Duodenal mucosa (tissue), 2 donors: ENCODE data around the gene ACTR8.

ENCODE experiments used
- H3K27ac ChIP-seq: one replicate; pipeline ENCODE4 v1.7.0; 2013; ENCODE audit warnings: low read depth, low read length
- H3K27me3 ChIP-seq, 2 donors: one replicate each; pipeline ENCODE4 v1.7.0; 2013; ENCODE audit warnings: low read length in 2 of 2, control low read depth in 1 of 2; ENCODE audit not compliant: insufficient read depth in 2 of 2, control insufficient read depth in 1 of 2
- H3K36me3 ChIP-seq, 2 donors: one replicate each; pipeline ENCODE4 v1.7.0; 2013; ENCODE audit warnings: low read length in 2 of 2, control low read depth in 1 of 2; ENCODE audit not compliant: insufficient read depth in 2 of 2, control insufficient read depth in 1 of 2
- H3K4me1 ChIP-seq, 2 donors: one replicate each; pipeline ENCODE4 v1.7.0; 2013; ENCODE audit warnings: low read length in 2 of 2, control low read depth in 1 of 2; ENCODE audit not compliant: insufficient read depth in 2 of 2, control insufficient read depth in 1 of 2
- H3K4me3 ChIP-seq, 2 donors: one replicate each; pipeline ENCODE4 v1.7.0; 2013; ENCODE audit warnings: low read length in 2 of 2, low read depth in 1 of 2
- H3K9ac ChIP-seq, 2 donors: one replicate each; pipeline ENCODE4 v1.7.0; 2013; ENCODE audit warnings: low read length in 2 of 2, low read depth in 1 of 2
- H3K9me3 ChIP-seq, 2 donors: one replicate each; pipeline ENCODE4 v1.7.0; 2013; ENCODE audit warnings: low read length in 2 of 2, control low read depth in 1 of 2; ENCODE audit not compliant: control insufficient read depth in 1 of 2

Gene ACTR8

GRCh38 chr3:53891497-53892285 is 9.7 kb upstream of the ACTR8 start, which contains the start of gene SELENOK:
TSS of gene SELENOK (minus strand) at chr3:53891859.
- Histone ChIP-seq H3K4me3 (peak within 1 kb of the TSS; percentile 86 to 88), H3K27ac (peak within 1 kb of the TSS; percentile 97), H3K9me3 (no peaks in the 10 kb centered on the region), H3K27me3 (no peaks in the 10 kb centered on the region), H3K36me3 (peaks cover 0 to 10% of the 10 kb centered on the region in 2 donors), H3K4me1 (peaks cover 5 to 23% of the 10 kb centered on the region in 2 donors), H3K9ac (peak within 1 kb of the TSS; percentile 97 to 99)

GRCh38 chr3:53890726-53891475 is 8.9 kb upstream of the ACTR8 start:
- Histone ChIP-seq H3K9me3 (no peaks in the 10 kb centered on the region), H3K4me1 (peaks cover 5 to 23% of the 10 kb centered on the region in 2 donors), H3K9ac (peak overlapping the region; percentile 97 to 99), H3K27me3 (no peaks in the 10 kb centered on the region), H3K27ac (peak overlapping the region; percentile 97), H3K36me3 (peaks cover 0 to 10% of the 10 kb centered on the region in 2 donors), H3K4me3 (peak overlapping the region; percentile 86 to 88)

DNA sequence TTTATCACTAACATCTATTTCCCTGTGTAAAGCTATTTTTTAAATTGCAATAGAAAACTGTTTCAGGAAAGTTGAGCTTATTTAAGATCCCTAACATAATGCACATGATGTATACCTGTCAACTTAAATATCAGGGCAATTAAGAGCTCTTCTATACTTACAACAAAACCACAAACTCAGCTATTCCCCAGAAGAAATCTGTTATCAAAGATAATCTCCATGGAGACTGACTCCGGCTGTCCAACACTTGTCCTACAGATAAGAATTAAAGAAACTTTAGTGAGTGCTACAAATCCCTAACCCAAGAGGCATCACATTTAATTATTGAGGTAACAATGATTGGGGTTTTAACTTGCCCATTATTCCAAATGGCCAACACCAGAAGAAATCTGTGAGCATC is 6.3 kb upstream of the ACTR8 start:
- Histone ChIP-seq H3K9ac (no peak overlapping the region), H3K27ac (no peak overlapping the region), H3K4me1 (peaks cover 5 to 23% of the 10 kb centered on the region in 2 donors), H3K36me3 (peaks cover 8 to 28% of the 10 kb centered on the region in 2 donors), H3K27me3 (no peaks in the 10 kb centered on the region), H3K4me3 (no peak overlapping the region), H3K9me3 (no peaks in the 10 kb centered on the region)

GRCh38 chr3:53887446-53887845 is 5.5 kb upstream of the ACTR8 start:
- Histone ChIP-seq H3K27ac (no peak overlapping the region), H3K9ac (no peak overlapping the region), H3K4me3 (no peak overlapping the region), H3K9me3 (no peaks in the 10 kb centered on the region), H3K4me1 (peaks cover 5 to 22% of the 10 kb centered on the region in 2 donors), H3K36me3 (peaks cover 8 to 30% of the 10 kb centered on the region in 2 donors), H3K27me3 (no peaks in the 10 kb centered on the region)

DNA sequence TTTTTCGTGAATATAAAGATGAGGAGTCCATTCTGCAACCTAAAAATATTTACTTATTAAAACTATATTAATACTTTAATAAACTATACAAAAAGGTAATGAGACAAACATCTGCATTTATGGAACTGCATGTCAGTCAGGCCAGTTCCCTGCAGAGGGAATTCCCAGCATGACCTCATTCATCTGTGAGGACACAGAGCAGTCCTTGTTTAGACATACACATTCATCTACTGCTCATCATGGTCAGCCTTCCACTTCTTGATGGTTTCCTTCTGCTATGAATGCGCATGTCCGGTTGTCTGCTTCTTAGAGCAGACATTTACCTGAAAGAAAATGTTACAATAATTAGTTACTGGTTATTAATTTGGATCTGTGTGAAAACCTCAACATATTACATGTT is 3.3 kb upstream of the ACTR8 start:
- H3K9me3 ChIP-seq = no peaks in the 10 kb centered on the region
- H3K36me3 ChIP-seq = peaks cover 8 to 30% of the 10 kb centered on the region in 2 donors
- H3K27ac ChIP-seq = no peak overlapping the region
- H3K4me1 ChIP-seq = peaks cover 18 to 21% of the 10 kb centered on the region in 2 donors
- H3K27me3 ChIP-seq = no peaks in the 10 kb centered on the region
- H3K9ac ChIP-seq = no peak overlapping the region
- no peak overlapping the region for H3K4me3 ChIP-seq

GRCh38 chr3:53884623-53885022 is 2.7 kb upstream of the ACTR8 start:
- H3K36me3 ChIP-seq = peaks cover 9 to 33% of the 10 kb centered on the region in 2 donors
- H3K27ac ChIP-seq = no peak overlapping the region
- no peaks in the 10 kb centered on the region for H3K27me3 ChIP-seq
- peaks cover 13 to 15% of the 10 kb centered on the region in 2 donors for H3K4me1 ChIP-seq
- no peak overlapping the region for H3K9ac ChIP-seq
- no peak overlapping the region for H3K4me3 ChIP-seq
- no peaks in the 10 kb centered on the region for H3K9me3 ChIP-seq

DNA sequence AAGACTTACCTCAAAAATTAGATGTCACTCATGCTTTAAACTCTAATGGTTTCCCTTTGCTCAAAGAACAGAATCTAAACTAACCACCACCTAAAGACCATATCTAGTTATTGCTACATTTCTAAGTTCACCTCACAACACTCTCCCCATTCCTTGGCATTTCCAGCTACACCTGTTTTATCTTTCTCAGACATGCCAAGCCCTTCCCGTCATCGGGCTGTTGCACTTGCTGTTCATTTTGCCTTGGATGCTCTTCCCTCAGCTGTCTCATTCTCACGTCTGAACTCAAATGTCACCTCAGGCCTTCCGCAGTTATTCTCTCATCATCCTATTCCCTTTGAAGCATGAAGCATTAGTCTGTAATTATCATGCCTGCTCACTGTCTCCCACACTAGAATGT is 1.1 kb upstream of the ACTR8 start:
- H3K4me3 ChIP-seq = no peak overlapping the region
- H3K9ac ChIP-seq = no peak overlapping the region
- H3K27ac ChIP-seq = no peak overlapping the region
- no peaks in the 10 kb centered on the region for H3K27me3 ChIP-seq
- no peaks in the 10 kb centered on the region for H3K9me3 ChIP-seq
- peaks cover 19 to 48% of the 10 kb centered on the region in 2 donors for H3K36me3 ChIP-seq
- peaks cover 9 to 13% of the 10 kb centered on the region in 2 donors for H3K4me1 ChIP-seq

GRCh38 chr3:53880396-53881345 is 1.3 kb downstream of the ACTR8 start:
- Histone ChIP-seq H3K4me3 (peak overlapping the region; percentile 79 to 98), H3K9me3 (no peaks in the 10 kb centered on the region), H3K36me3 (peaks cover 29 to 60% of the 10 kb centered on the region in 2 donors), H3K9ac (peak overlapping the region; percentile 75 to 89), H3K27me3 (no peaks in the 10 kb centered on the region), H3K4me1 (peaks cover 9 to 13% of the 10 kb centered on the region in 2 donors), H3K27ac (no peak overlapping the region)

GRCh38 chr3:53865732-53866499 is 16.0 kb downstream of the ACTR8 start:
- Histone ChIP-seq H3K4me3 (no peak overlapping the region), H3K36me3 (peaks cover 16 to 70% of the 10 kb centered on the region in 2 donors), H3K9ac (no peak overlapping the region), H3K27me3 (no peaks in the 10 kb centered on the region), H3K4me1 (no peaks in the 10 kb centered on the region), H3K27ac (no peak overlapping the region), H3K9me3 (no peaks in the 10 kb centered on the region)
